HepG2 (cell line): ENCODE measurements around the gene APOBEC3C. TPM values are rescaled to one million over a fixed set of nuclear protein-coding genes. Genes with fewer than 3 reads are reported as not detected.
A peak's percentile ranks its signal among the peaks of the same experiment; 100 is the strongest.

ENCODE experiments used
- ATRX ChIP-seq: sonication (generic); formaldehyde crosslinking; IDR thresholded peaks from 2 replicates; pipeline ENCODE4 v1.4.0; 2020; ENCODE audit warnings: missing genetic modification reagents, borderline replicate concordance
- CBFB ChIP-seq: sonication (generic); formaldehyde crosslinking; IDR thresholded peaks from 2 replicates; pipeline ENCODE4 v1.4.0; 2020; ENCODE audit warnings: missing genetic modification reagents
- CEBPG ChIP-seq: IDR thresholded peaks from 2 replicates; pipeline ENCODE4 v1.6.1; 2016
- EHMT2 ChIP-seq: fragments of 200-600 bp; sonication (generic); IDR thresholded peaks from 2 replicates; pipeline ENCODE4 v1.7.0; 2017; ENCODE audit warnings: antibody characterized with exemption, low read depth, low read length, borderline replicate concordance
- EZH2 ChIP-seq: conservative IDR thresholded peaks from 2 replicates; pipeline ENCODE4 v1.6.1; 2012; ENCODE audit warnings: mild to moderate bottlenecking, low read depth, low read length, moderate library complexity
- GATAD2A ChIP-seq: IDR thresholded peaks from 2 replicates; pipeline ENCODE4 v1.6.1; 2016
- HMGA1 ChIP-seq: sonication (generic); formaldehyde crosslinking; conservative IDR thresholded peaks from 2 replicates; pipeline ENCODE4 v1.4.0; 2020; ENCODE audit warnings: missing genetic modification reagents
- MAFK ChIP-seq, 2 experiments: IDR thresholded peaks in 1 of 2; conservative IDR thresholded peaks in 1 of 2; 2 replicates each; pipeline ENCODE4 v1.6.1; 2011; ENCODE audit warnings: improper control_type of control experiment in 2 of 2, low read length in 2 of 2
- MLLT10 ChIP-seq: sonication (generic); formaldehyde crosslinking; IDR thresholded peaks from 2 replicates; pipeline ENCODE4 v1.4.0; 2020; ENCODE audit warnings: missing genetic modification reagents
- NFKBIZ ChIP-seq: IDR thresholded peaks from 2 replicates; pipeline ENCODE4 v1.6.1; 2018; ENCODE audit warnings: missing genetic modification reagents, missing compliant biosample characterization
- RARG ChIP-seq: sonication (generic); formaldehyde crosslinking; IDR thresholded peaks from 2 replicates; pipeline ENCODE4 v1.4.0; 2020; ENCODE audit warnings: low read depth, mild to moderate bottlenecking, missing genetic modification reagents
- SETDB1 ChIP-seq: sonication (generic); formaldehyde crosslinking; IDR thresholded peaks from 2 replicates; pipeline ENCODE4 v1.5.1; 2020; ENCODE audit warnings: missing genetic modification reagents, mild to moderate bottlenecking, borderline replicate concordance
- SMYD3 ChIP-seq: sonication (generic); formaldehyde crosslinking; IDR thresholded peaks from 2 replicates; pipeline ENCODE4 v1.8.1; 2023; ENCODE audit warnings: mild to moderate bottlenecking, missing genetic modification reagents
- SRY ChIP-seq: sonication (generic); formaldehyde crosslinking; IDR thresholded peaks from 2 replicates; pipeline ENCODE4 v1.8.0; 2022; ENCODE audit warnings: mild to moderate bottlenecking, missing genetic modification reagents
- XRCC5 ChIP-seq: fragments of 200-400 bp; formaldehyde crosslinking; optimal IDR thresholded peaks from 2 replicates; pipeline ENCODE3; 2017; ENCODE audit warnings: mild to moderate bottlenecking, low read length
- ZFX ChIP-seq: sonication (generic); formaldehyde crosslinking; IDR thresholded peaks from 2 replicates; pipeline ENCODE4 v1.4.0; 2020; ENCODE audit warnings: mild to moderate bottlenecking, low read depth, missing genetic modification reagents, moderate library complexity
- ZNF335 ChIP-seq: sonication (generic); formaldehyde crosslinking; IDR thresholded peaks from 2 replicates; pipeline ENCODE4 v1.4.0; 2020; ENCODE audit warnings: missing genetic modification reagents
- ZNF33A ChIP-seq: sonication (generic); formaldehyde crosslinking; IDR thresholded peaks from 2 replicates; pipeline ENCODE4 v1.5.1; 2020; ENCODE audit warnings: missing genetic modification reagents, mild to moderate bottlenecking, moderate library complexity, borderline replicate concordance
- ZNF354B ChIP-seq: sonication (generic); formaldehyde crosslinking; IDR thresholded peaks from 2 replicates; pipeline ENCODE4 v1.8.0; 2022; ENCODE audit warnings: mild to moderate bottlenecking, missing genetic modification reagents
- ZNF382 ChIP-seq: sonication (generic); formaldehyde crosslinking; IDR thresholded peaks from 2 replicates; pipeline ENCODE4 v1.5.0; 2020; ENCODE audit warnings: missing genetic modification reagents, mild to moderate bottlenecking, borderline replicate concordance
- ZNF543 ChIP-seq: sonication (generic); formaldehyde crosslinking; IDR thresholded peaks from 2 replicates; pipeline ENCODE4 v1.4.0; 2020; ENCODE audit warnings: mild to moderate bottlenecking, missing genetic modification reagents
- ZNF550 ChIP-seq: sonication (generic); formaldehyde crosslinking; IDR thresholded peaks from 2 replicates; pipeline ENCODE4 v1.4.0; 2020; ENCODE audit warnings: mild to moderate bottlenecking, missing genetic modification reagents, borderline replicate concordance
- ZNF780A ChIP-seq: sonication (generic); formaldehyde crosslinking; IDR thresholded peaks from 2 replicates; pipeline ENCODE4 v1.8.0; 2022; ENCODE audit warnings: mild to moderate bottlenecking, missing genetic modification reagents, moderate library complexity
- ZSCAN31 ChIP-seq: sonication (generic); formaldehyde crosslinking; IDR thresholded peaks from 2 replicates; pipeline ENCODE4 v1.5.0; 2020; ENCODE audit warnings: low read depth, mild to moderate bottlenecking, missing genetic modification reagents
- polyA plus RNA-seq, 8 experiments: library from polyadenylated mRNA; depleted of rRNA in 3 of 8; stranded (reverse) in 7 of 8; unstranded in 1 of 8; fragments of >200 nt; fragmentation: Illumina TruSeq in 4 of 8; extraction: Trizol in 4 of 8; gene quantifications; 2 replicates each; pipeline versions ENCODE4 v1.2.1 to v1.2.3, GENCODE V29; 2011 to 2016; ENCODE audit warnings: low read depth in 4 of 8, missing spikeins in 1 of 8, mixed read lengths in 1 of 8; ENCODE audit not compliant: insufficient read depth in 1 of 8
- total RNA-seq, 5 experiments: library from RNA; depleted of rRNA; stranded (reverse); fragments of >200 nt; fragmentation: Illumina TruSeq; extraction: Trizol; gene quantifications; 2 replicates each; pipeline ENCODE4 v1.2.3, GENCODE V29; 2016; ENCODE audit warnings: low read depth in 1 of 5
- TF ChIP-seq, protein P1 (sequence below): sonication (generic); formaldehyde crosslinking; IDR thresholded peaks from 2 replicates; pipeline ENCODE4 v1.5.0; 2020; ENCODE audit warnings: missing genetic modification reagents
- TF ChIP-seq, protein P2 (sequence below): sonication (generic); formaldehyde crosslinking; IDR thresholded peaks from 2 replicates; pipeline ENCODE4 v1.8.0; 2022; ENCODE audit warnings: missing genetic modification reagents, mild to moderate bottlenecking, inconsistent platforms, borderline replicate concordance
- TF ChIP-seq, protein P3 (sequence below): sonication (generic); formaldehyde crosslinking; conservative IDR thresholded peaks from 2 replicates; pipeline ENCODE4 v1.8.1; 2023; ENCODE audit warnings: missing genetic modification reagents
- TF ChIP-seq, protein P4 (sequence below): sonication (generic); formaldehyde crosslinking; IDR thresholded peaks from 2 replicates; pipeline ENCODE4 v1.5.0; 2020; ENCODE audit warnings: mild to moderate bottlenecking, missing genetic modification reagents

Gene APOBEC3C
- total and polyA plus RNA-seq, 2 of the 13 experiments (the other 11 are each of a cell fraction or from before 2014, with no cell fraction given) = 8.9 to 27.6 TPM

DNA sequence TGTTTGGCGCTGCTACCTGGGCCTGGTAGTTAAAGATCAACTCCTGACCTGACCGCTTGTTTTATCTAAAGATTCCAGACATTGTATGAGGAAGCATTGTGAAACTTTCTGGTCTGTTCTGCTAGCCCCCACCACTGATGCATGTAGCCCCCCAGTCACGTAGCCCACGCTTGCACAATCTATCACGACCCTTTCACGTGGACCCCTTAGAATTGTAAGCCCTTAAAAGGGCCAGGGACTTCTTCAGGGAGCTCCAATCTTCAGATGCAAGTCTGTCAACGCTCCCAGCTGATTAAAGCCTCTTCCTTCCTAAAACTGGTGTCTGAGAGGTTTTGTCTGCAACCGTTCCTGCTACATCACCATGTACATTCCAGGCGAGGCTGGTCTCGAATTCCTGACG, 41.6 kb downstream of the APOBEC3C start (continued):
- TF ChIP-seq, protein P1, sequence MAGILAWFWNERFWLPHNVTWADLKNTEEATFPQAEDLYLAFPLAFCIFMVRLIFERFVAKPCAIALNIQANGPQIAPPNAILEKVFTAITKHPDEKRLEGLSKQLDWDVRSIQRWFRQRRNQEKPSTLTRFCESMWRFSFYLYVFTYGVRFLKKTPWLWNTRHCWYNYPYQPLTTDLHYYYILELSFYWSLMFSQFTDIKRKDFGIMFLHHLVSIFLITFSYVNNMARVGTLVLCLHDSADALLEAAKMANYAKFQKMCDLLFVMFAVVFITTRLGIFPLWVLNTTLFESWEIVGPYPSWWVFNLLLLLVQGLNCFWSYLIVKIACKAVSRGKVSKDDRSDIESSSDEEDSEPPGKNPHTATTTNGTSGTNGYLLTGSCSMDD (CRISPR knock-in tag) = no peak
- peak; percentile 83; the same call in 1 of the 2 replicates for TF ChIP-seq SETDB1 (CRISPR knock-in tag)
- TF ChIP-seq, protein P2, sequence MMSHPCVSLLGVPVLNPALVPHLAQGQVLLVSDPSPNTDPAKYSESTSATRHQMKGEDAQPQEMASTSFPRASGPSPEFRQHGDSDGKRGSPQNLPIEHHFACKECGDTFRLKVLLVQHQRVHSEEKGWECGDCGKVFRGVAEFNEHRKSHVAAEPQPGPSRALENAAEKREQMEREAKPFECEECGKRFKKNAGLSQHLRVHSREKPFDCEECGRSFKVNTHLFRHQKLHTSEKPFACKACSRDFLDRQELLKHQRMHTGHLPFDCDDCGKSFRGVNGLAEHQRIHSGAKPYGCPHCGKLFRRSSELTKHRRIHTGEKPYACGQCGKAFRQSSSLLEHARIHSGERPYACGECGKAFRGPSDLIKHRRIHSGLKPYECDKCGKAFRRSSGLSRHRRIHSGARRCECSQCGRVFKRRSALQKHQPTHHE (CRISPR knock-in tag) = no peak
- no peak for TF ChIP-seq RARG (CRISPR knock-in tag)
- no peak for TF ChIP-seq XRCC5
- no peak for TF ChIP-seq CBFB (CRISPR knock-in tag)
- TF ChIP-seq MAFK (conservative IDR thresholded peaks at IDR 0.05 in 1 of 2, IDR thresholded peaks at IDR 0.05 in 1 of 2; ENCODE audit: low read length in 2 of 2) = no peak
- TF ChIP-seq GATAD2A (CRISPR knock-in tag) = no peak
- TF ChIP-seq, protein P3, sequence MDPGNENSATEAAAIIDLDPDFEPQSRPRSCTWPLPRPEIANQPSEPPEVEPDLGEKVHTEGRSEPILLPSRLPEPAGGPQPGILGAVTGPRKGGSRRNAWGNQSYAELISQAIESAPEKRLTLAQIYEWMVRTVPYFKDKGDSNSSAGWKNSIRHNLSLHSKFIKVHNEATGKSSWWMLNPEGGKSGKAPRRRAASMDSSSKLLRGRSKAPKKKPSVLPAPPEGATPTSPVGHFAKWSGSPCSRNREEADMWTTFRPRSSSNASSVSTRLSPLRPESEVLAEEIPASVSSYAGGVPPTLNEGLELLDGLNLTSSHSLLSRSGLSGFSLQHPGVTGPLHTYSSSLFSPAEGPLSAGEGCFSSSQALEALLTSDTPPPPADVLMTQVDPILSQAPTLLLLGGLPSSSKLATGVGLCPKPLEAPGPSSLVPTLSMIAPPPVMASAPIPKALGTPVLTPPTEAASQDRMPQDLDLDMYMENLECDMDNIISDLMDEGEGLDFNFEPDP = no peak
- TF ChIP-seq ZNF335 = no peak
- no peak for TF ChIP-seq ZNF780A
- TF ChIP-seq, protein P4, sequence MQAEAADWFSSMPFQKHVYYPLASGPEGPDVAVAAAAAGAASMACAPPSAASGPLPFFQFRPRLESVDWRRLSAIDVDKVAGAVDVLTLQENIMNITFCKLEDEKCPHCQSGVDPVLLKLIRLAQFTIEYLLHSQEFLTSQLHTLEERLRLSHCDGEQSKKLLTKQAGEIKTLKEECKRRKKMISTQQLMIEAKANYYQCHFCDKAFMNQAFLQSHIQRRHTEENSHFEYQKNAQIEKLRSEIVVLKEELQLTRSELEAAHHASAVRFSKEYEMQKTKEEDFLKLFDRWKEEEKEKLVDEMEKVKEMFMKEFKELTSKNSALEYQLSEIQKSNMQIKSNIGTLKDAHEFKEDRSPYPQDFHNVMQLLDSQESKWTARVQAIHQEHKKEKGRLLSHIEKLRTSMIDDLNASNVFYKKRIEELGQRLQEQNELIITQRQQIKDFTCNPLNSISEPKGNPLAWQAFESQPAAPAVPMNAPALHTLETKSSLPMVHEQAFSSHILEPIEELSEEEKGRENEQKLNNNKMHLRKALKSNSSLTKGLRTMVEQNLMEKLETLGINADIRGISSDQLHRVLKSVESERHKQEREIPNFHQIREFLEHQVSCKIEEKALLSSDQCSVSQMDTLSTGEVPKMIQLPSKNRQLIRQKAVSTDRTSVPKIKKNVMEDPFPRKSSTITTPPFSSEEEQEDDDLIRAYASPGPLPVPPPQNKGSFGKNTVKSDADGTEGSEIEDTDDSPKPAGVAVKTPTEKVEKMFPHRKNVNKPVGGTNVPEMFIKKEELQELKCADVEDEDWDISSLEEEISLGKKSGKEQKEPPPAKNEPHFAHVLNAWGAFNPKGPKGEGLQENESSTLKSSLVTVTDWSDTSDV (CRISPR knock-in tag) = no peak
- peak; percentile 47; the same call in 1 of the 2 replicates for TF ChIP-seq CEBPG (CRISPR knock-in tag)
- TF ChIP-seq ZNF354B (CRISPR knock-in tag) = no peak
- no peak for TF ChIP-seq EHMT2
- no peak for TF ChIP-seq ZNF33A (CRISPR knock-in tag)
- TF ChIP-seq SMYD3 = no peak
- TF ChIP-seq ZFX (CRISPR knock-in tag) = no peak
- TF ChIP-seq ZNF543 (CRISPR knock-in tag) = no peak
- no peak for TF ChIP-seq NFKBIZ (CRISPR knock-in tag)
- no peak for TF ChIP-seq EZH2
- no peak for TF ChIP-seq MLLT10 (CRISPR knock-in tag)
- TF ChIP-seq HMGA1 = no peak
- no peak for TF ChIP-seq ZSCAN31
- no peak for TF ChIP-seq ZNF550 (CRISPR knock-in tag)
- no peak for TF ChIP-seq ATRX
- no peak for TF ChIP-seq ZNF382 (CRISPR knock-in tag)
- TF ChIP-seq SRY (CRISPR knock-in tag) = no peak
